A172 (cell line): ENCODE results near the gene TTC33. TPM values are rescaled to one million over a fixed set of nuclear protein-coding genes. Genes with fewer than 3 reads are reported as not detected.
"Not testable (repeated sequence)": the region's sequence is repeated elsewhere in the genome, so short reads cannot be mapped to it uniquely, and the experiment has no call there.

ENCODE experiments used
- DNase-seq: peaks from one replicate; pipeline ENCODE4 v3.0.0-alpha.2; 2015; ENCODE audit warnings: low spot score
- total RNA-seq: library from RNA; depleted of rRNA; stranded (reverse); fragments of >200 nt; shearing (Covaris generic); gene quantifications from 2 replicates; pipeline ENCODE4 v1.2.3, GENCODE V29; 2014

Gene TTC33
- total RNA-seq, 1 experiment from 2014 or later, result 24.4 TPM

DNA sequence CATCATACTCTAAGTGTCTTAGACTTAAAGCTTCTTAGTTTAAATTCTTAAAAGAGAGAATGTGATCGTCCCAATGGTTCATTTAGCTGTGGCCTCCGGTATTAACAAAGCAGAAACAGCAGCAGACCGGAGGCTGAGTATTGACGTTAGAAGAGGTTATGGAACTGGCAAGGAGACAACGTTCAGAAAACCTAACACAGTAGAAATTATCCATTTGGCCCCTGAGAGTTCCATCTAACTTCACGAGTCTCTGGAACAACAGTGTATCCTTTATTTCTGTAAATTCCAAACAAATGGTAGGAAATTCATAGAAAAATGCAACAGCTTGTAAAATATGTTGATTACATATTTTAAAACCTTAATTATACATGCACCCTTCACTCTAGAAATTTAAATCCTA, 183.4 kb downstream of the TTC33 start:
- no peak for DNase-seq

DNA sequence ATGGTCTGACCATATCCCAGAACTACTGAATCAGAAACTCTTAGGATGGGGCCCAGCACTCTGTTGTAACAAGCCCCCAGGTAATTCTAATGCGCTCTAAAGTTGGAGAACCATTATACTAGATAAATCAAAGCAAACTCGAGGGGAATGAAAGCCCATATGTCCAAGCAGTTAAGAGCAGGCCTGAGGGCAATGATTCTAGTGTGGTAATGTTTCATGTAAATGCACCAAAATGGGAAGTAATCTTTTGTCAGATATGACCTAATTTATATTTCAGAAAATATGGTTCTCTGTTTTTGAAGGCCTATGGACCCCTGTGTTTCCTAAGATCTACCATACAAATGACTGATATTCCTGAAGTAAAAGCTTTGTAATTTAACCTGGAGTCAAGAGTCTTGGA, 184.0 kb downstream of the TTC33 start:
- DNase-seq, result no peak

DNA sequence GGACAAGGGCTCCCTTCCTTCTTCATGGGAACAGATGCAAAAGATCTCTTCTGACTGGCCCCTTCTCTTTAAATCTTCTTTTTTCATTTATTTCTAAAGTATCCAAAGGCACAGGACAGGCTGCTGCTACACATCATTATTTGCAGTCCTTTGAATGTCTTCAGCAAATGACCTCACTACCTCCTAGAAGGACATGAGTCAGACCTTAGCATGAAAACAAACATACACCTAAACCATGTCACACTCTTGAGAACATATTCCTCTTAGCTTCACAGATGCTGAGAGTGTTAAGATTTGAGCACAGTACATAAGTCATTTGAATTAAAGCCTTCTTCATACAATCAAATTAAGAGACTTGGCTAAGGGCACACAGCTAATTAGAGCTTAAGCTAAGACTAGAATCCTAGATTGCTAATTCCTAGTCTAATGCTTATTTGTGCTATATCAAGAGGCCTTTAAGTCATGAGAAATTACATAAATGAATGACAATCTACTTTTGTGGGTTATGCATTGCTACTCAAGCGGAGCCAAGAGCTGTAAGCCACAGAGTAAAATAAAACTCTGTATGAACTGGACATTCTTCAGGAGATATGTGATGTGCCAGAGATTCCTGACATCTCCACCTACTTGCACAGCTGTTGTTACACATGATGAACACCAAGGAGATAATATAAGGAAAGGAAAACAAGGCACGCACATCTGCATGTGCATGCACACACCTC, 185.2 kb downstream of the TTC33 start:
- DNase-seq, result peak; percentile 47

DNA sequence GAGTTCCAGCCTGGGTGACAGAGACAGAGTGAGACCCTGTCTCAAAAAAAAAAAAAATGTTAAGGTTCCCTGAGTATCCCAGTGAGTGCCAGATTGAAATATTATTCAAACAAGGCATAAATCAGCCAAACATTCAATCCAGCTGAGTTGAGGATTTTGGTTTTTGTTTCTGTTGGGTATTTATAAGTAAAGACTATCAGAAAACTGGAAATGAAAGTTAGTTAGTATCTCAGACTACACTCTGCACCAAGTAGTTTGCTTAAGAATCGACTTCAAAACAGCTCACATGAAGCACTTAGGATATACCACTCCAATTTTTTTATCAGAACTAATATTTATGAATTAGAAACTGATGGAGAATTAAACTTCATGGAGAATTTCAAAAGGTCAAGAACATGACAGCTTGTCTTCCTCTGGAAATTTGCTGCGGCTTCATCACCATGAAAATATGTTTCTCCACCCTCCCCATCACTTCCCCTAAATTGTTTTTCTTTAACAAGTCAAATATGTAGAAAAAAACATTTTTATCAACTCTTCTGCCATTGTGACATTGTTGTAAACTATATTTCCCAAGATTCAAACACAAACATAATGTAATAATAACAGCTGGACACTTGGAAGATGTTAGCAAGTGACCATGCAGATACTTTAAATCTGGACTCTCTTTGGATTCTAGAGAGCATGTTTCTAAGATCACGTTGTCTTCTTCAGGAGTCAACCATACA, 186.1 kb downstream of the TTC33 start:
- no peak for DNase-seq

DNA sequence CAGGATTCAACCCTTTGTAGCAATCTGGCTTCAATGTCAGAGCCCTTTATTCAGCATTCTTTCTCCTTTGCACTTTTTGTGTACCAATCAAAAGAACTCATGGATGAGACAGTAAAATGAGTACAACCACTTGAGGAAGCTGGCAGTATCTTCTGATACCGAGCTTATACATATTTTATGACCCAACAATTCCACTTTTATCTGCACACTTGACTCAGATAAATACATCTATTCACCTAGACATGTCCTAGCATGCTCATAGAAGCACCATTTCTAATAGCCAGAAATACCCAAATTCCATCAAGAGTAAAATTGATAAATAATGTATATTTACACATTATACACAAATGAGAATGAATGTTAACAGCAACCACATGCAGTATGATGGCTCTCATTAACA, 187.2 kb downstream of the TTC33 start:
- no peak for DNase-seq

DNA sequence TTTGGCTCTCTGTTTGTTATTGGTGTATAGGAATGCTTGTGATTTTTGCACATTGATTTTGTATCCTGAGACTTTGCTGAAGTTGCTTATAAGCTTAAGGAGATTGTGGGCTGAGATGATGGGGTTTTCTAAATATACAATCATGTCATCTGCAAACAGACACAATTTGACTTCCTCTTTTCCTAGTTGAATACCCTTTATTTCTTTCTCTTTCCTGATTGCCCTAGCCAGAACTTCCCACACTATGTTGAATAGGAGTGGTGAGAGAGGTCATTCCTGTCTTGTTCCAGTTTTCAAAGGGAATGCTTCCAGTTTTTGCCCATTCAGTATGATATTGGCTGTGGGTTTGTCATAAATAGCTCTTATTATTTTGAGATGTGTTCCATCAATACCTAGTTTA, 192.6 kb downstream of the TTC33 start:
- DNase-seq, result not testable (repeated sequence)

DNA sequence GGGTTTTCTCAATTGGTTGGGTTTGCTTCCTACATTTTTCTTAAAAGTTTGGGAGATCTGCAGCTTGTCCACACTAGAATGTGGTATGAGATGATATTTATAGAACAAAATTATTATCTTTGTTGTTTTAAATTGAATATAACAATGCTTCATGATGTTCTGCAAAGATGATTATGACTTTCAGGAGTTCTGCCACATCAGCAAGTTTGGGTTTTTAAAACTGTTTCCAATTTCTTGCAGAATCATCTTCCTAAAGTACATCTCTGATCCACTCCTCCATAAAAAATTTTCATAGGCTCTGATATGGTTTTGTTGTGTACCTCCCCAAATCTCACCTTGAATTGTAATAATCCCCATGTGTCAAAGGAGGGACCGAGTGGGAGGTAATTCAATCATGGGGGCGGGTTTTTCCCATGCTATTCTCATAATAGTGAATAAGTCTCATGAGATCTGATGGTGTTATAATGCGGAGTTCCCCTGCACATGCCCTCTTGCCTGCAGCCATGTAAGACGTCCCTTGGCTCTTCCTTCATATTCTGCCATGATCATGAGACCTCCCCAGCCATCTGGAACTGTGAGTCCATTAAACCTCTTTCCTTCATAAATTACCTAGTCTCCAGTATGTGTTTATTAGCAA, 195.2 kb downstream of the TTC33 start:
- DNase-seq, result no peak

DNA sequence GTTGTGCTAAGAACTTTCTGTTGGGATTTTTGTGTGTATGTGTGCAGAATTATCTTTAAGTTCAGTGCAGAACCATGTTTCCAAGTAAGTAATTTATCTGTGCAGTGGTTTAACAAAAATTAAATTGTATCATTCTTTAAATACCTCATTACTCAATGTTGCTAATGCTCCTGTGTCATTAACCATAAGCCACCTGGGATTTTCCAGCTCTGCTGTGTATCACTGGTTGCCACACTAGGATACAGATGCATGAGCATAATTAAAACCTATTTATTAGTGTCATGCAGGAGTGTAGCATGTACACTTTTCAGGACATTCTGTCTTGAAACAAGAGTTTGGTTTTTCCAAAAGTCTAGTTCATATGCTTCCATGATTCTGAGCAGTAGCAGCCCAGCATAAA, 196.5 kb downstream of the TTC33 start:
- DNase-seq, result no peak

DNA sequence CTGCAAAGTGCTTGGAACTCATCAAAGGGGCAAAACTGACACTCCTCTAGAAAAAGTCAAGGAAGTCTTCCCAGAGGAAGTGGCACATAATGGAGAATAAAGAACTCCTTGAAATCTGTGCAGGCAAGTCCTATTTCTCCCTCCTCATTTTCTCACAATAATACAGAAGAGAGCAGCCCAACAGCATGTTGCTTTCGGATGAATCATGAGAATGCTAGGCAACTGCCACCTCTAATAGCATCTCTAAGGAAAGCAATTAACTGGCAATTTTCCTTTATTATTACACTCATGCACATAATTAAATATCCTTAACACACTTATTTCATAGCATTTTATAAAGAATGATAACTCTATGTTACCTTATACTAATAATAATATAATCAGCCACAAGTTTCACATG, 198.3 kb downstream of the TTC33 start:
- DNase-seq, result no peak

DNA sequence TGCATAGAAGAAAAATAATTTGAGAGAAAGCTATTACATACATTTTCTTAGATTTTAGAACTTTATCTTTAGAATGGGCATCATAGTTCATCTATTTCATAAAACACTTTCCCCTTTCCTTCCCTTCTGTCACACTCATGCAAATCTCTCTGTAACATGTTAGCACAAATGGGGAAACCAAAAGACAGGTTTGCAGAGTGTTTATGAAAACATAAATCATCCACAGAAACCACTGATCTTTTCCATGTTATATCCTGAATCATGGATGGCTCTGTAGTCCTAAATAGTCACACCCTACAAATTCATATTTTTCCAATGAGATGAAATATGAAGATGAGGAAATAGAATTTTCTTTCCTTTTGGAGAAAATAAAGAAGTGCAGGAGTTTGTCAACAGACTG, 198.9 kb downstream of the TTC33 start:
- DNase-seq, result no peak

DNA sequence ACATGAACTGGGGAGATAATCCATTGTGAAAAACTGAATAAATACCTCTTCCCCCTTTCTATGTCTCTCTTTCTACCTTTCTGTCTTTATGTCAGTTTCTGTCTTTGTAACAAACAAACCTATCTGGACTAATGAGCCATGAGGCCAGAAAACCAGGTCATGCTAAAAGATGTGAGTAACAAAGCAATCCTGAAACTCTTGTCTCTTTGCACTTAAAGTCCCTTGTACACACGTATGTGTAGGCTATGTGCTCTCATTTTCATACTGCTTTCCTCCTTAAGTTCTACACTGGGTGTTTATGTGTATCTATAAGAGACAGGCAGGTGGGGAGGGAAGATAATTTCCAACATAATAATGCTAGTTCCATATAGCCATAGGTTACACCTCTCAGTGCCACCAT, 199.9 kb downstream of the TTC33 start:
- DNase-seq, result no peak

DNA sequence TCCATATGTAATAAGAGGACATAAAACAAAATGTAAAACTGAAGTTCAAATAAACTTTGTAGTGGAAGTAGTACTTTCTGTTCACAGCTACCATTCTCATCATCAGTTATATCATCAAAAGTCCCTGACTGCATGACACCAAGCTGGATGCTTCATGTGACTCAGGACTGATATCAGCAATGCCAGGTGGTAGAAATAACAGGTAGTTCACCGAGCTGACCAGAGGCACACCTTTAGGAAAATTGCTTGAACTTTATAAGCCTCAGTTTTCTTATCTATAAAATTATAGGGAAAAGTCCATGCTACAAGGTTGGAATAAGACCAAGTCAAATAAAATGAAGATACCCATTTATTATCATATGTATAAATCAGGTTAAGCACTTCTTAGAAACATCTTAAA, 200.9 kb downstream of the TTC33 start:
- DNase-seq, result no peak

DNA sequence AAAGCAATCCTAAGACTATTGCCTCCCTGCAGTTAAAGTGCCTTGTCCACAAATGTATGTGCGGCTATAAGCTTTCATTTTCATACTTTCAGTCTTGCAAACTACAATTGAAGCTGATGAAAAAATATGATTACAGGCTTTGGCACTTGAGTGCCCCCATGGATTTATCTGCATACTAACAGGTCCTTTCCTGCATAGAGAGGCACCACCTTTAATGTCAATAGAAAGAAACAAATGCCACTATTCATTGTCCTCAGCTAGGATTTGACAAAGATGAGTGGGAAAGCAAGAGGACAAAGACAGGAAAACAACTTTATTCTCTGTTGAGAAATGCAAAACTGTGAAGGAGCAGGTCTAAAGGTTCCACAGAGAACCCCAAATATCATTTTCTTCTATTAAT, 201.7 kb downstream of the TTC33 start:
- DNase-seq, result no peak

DNA sequence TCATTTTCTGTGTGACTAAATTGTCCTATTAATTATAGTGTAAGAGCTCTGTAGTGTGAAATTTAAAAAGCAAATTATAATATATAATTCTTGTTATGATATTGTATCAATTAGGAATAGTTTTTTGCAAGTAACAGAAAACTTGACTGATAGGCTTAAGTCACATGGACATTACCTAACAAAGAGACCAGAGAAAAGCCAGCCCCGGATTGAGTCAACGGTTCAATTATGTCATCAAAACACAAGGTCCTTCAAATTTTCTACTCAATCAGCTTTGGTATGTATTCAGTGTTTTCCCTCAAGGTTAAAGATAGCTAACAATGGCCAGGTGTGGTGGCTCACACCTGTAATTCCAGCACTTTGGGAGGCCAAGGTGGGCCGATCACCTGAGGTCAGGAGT, 202.8 kb downstream of the TTC33 start:
- DNase-seq, result no peak

DNA sequence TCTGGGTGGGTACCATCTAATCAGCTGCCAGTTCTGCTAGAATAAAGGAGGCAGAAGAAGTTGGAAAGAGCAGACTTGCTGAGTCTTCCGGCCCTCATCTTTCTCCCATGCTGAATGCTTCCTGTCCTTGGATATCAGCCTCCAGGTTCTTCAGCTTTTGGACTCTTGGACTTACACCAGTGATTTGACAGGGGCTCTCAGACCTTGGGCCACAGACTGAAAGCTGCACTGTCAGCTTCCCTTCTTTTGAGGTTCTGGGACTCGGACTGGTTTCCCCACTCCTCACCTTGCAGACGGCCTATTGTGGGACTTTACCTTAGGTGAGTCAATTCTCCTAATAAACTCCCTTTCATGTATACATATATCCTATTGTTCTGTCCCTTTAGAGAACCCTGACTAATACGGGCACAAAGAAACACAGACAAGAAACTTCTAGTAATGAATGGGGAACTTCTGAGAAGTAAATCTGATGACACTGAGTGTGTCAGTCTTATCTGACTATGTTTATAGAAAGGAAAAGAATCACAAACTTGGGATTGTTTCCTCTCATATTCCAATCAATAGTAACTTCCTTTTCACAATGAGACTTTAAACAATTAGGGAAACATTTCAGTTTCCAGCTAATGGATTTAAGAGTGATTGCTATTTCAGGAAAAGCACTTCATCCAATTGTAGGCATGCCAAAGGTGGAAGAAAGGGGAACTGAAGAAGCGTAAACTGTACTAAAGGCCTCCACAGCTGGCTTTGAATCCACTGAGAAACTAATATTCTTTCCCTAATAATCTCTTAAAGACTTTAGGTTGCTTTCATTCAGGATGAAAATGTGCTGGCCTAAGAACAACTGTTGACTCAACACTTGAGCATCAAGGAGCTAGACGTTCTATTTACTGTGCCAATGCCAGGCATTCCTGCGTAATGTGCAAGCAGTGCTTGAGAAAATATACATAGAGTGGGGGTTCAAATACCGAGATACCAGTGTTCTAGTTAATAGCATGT, 204.0 kb downstream of the TTC33 start:
- DNase-seq, result peak; percentile 95

DNA sequence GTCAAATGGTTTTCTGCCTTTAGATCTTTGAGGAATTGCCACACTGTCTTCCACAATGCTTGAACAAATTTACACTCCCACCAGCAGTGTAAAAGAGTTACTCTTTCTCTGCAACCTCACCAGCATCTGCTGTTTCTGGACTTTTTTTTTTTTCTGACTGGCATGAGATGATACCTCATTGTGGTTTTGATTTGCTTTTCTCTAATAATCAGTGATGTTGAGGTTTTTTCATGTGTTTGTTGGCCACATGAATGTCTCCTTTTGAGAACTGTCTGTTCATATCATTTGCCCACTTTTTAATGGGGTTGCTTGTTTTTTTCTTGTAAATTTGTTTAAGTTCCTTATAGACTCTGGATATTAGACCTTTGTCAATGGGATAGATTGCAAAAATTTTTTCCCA, 205.3 kb downstream of the TTC33 start:
- DNase-seq, result no peak

DNA sequence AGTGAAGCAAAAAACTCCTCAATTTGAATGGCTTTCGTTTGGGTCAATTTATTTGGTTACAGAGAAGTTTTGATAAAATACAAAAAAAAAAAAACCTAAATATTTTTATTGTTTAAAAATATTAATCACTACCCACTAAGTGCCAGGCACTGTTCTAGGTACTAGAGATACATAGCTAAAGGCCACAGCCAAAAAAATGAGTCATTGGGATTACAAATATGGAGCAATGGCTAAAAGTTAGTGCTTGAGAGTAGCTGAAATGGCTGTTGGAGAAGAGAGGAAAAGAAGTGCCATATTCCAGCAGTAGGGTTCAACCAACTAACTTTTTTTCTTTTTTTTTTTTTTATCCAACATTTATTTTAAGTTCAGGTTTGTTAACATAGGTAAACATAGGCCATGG, 206.1 kb downstream of the TTC33 start:
- DNase-seq, result no peak

DNA sequence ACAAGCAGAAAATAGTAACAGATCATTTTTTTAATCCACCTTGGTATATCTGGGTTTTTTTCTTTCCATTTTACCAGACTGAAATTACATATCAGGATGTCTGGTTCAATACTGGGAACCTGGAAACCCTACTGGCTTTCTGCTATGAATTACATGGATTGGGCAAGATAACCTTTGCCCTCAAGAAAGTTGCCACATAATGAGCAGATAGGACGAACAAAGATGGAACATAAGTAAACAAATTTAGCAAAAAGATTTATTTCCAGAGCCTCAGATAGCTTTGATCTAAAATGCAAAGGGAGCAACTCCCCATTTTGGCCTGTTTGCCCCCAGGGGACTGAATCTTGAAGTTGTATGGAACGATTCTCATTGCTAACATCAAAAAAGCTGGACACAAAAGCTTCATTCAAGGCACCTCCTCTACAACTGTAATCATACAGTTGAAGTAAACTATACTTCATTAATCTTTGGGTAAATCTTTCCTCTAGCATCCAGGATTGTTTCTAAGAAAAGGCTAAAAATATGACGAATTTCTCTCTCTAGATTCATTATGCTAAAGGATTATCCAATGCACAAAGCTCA, 207.7 kb downstream of the TTC33 start:
- no peak for DNase-seq

DNA sequence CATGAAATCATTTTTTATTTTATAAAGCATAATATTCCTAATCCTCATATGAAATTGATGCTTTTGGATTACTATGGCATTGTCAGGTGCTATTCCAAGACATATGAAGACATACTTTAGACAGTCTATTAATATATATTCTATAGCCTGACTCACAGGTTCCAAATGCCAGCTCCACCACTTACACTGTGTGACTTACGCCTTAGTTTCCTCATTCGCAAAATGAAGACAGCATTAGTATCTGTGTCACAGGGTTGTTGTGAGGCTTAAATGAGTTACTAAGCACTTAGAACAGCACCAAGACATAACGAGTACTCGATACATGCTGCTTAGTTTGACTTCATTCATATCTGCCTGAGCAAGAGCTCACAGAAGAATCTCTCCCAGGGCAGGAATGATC, 208.2 kb downstream of the TTC33 start:
- DNase-seq, result no peak

DNA sequence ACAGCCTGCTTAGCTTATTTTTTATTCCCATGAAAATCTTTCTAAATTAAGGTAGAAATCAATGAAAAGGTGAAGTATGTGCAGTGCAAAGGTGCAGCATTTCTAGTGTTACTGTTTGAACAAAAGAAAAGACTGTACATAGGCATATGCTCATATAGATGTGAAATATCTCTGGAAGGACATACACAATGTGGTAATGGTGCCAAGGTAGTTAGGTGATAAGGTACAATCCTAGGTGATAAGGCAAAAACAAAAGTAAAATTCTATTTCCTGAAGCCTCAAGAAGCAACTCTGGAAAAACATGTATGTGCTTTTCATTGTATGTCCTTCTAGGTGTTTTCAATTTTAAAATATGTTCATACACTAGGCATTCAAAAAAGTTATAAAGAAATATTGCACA, 215.5 kb downstream of the TTC33 start:
- DNase-seq, result no peak

DNA sequence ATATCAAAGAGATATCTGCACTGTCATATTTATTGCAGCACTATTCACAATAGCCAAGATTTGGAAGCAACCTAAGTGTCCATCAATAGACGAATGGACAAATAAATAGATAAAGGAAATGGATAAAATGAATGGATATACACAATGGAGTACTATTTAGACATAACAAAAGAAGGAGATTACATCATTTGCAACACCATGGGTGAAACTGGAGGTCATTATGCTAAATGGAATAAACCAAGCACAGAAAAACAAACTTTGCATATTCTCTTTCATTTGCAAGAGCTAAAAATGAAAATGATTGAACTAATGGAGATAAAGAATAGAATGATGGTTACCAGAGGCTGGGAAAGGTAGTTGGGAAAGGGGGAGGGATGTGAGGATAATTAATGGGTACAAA, 231.1 kb downstream of the TTC33 start:
- DNase-seq, result no peak

DNA sequence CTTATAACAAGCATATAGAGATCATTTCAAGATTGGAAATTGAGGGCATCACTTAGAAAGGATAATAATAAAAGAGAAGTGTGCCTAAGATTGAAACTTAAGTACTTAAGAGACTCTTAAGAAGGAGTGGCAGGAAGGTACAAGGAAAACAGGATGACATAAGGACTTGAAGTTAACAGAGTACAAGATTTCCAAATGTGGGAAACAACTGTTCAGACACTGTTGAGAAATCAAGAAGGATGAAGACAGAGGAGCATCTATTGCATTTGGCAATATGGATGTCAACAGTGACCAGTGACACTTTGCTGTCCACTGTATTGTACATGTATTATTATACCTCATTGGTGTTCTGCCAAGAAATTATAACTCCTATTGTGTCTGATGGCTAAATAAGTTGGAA, 233.8 kb downstream of the TTC33 start:
- DNase-seq, result no peak
